Glomerular visceral epithelial cell (primary cell): Measurements from ENCODE around the gene SERINC1.
A peak's percentile ranks its signal among the peaks of the same experiment; 100 is the strongest.

Experiments used
- DNase-seq: peaks from one replicate; pipeline ENCODE4 v3.0.0-alpha.2; 2016; ENCODE audit errors: extremely low spot score

Gene SERINC1

DNA sequence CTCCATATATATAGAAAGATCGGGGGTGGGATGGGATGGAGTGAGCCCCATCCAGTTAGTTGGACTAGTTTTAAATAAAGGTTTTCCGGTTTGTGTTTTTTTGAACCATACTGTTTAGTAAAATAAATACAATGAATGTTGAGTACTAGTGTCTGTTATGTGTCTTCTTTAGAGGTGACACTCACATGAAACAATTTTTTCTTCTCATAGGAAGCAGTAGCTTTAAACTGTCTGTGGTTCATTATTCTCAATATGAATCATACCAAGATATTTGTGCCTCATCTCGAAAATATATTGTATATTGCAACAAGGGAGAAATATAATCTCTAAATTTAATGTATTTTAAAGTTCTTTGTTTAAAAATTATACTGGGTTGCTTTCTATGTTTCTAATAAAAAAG, 38.8 kb downstream of the SERINC1 start:
- DNase-seq = no peak

DNA sequence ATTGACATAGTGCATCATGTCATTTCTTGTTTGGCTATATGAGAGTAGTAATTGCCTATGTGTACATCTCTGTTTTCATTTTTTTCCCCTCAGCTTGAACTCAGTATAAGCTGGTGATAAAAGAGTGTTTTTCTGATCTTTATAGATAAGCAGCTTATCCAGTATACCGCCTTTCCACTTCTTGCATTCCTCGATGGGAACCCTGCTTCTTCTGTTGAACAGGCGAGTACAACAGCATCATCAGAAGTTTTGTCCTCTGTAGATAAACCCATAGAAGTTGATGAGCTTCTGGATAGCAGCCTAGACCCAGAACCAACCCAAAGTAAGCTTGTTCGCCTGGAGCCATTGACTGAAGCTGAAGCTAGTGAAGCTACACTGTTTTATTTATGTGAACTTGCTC, 39.8 kb downstream of the SERINC1 start:
- no peak for DNase-seq

DNA sequence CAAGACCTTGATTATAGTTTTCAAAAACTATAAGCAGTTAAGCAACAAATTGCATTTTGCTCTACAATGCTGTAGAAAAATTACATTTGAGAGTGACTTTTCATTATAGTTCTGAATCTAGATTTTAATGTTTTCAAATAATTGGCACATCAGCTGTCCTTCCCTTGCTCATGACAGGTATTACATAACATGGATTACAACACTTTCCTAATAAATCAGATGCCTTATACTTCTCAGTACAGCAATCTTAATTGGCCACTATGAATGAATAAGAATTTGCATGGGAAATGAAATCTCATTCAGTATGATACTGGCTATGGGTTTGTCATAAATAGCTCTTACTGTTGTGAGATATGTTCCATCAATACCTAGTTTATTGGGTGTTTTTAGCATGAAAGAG, 42.3 kb downstream of the SERINC1 start:
- DNase-seq = no peak

DNA sequence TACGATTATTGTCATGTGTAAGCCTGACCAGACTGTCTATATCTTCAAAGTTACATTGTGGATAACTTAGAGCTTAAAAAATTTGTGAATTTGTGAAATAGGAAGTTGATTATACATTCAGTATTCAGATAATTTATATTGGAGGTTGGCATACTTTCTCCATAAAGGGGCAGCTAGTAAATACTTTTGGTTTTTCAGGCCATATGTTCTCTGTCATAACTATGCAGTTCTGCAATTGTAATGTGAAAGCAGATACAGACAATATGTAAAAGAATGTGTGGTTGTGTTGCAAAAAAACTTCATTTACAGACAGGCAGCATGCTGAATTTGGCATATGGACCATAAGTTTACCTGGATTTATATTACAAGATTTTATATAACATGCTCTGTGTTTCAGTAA, 42.8 kb downstream of the SERINC1 start:
- DNase-seq = no peak

DNA sequence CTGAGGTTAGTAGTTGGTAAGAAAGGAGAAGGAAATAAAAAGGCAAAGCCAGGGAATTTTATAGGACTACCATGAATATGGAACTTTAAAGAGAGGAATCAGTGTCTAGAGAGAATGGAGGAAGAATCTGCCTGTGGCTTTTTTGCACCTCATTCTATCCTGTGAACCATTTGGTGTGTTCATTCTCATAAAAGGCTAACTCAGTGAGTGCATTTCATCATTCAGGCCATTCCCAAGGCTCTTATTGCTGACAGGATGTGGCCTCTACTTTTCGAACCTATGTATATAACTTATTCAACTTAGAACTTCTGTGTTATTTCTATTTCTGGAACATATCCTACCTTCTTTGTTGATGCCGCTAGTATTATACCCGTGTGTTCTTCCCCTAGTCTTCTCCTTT, 45.0 kb downstream of the SERINC1 start:
- no peak for DNase-seq

DNA sequence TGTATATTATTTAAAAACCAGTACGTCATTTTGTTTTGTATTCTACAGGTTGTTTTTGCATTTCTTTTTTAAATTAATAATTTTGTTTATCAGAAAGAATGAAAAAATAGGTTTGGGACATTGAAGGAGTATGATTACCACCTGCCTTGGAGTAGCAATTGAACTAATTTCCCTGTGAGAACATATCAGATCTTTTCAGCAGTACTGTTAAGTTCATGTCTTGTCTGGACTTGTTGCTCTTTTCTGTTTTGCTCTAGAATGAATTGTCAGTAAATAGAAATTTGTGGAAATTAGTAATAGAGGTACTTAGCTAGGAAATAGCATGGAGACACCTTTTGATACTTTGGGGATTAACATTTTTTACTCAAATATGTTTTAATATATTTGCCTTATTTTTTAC, 47.9 kb downstream of the SERINC1 start:
- no peak for DNase-seq

DNA sequence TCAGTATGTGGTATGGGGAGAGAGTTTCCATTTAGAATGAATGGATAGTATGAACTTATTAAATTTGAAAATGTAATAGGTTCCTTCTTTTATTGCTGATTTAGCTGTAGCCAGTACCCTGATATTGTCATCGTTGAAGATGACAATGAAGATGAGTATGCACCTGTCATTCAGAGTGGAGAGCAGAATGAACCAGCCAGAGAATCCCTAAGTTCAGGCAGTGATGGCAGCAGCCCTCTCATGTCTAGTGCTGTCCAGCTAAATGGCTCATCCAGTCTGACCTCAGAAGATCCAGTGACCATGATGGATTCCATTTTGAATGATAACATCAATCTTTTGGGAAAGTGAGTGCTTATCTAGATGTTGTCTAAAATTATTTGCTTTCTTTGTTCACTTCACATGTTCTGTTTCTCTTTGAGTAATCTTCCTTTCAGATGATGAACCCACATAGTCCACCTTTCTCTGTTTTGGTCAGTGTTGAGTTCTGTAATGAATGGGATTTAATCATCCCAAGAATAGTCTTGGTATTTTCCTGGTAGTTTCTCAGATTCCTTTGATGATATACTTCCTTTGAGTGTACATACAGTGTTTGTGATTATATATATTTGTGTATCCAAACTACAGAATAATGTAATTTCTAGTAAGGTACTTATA, 48.9 kb downstream of the SERINC1 start:
- no peak for DNase-seq

DNA sequence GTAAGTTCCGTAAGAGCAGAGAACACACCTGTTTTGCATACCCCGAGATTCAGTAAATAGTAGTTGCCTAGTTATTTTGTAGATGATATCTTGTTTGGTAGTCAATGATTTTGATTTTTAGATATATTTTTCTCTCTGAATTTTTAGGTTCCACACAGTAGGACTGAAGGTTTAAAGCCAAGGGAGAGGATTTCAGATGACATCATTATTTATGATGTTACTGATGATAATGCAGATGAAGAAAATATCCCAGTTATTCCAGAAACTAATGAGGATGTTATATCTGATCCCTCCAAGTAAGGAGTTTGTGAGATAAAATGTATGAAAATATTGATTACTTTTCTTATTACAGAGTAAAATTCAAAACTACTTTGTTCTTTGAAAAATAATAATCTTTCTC, 49.6 kb downstream of the SERINC1 start:
- DNase-seq = no peak

DNA sequence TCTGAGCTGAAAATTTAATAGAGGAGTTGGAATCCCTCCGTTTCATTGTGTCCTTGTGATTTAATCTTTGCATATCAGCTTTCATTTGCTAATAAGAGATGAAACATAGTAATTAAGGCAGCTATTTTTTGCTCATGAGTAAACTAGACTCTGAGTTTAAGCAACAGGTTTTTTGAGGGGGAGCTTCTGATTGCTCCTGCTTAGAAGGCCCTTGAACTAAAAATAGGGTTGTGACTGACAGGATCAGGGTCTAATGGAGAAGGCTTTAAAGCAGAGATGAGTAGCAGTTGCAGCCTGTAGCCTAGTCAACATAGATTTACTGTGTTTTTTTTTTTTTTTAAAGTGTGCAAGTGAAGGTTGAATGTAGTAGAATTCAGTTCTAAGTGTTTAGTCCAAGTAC, 54.8 kb downstream of the SERINC1 start:
- no peak for DNase-seq

DNA sequence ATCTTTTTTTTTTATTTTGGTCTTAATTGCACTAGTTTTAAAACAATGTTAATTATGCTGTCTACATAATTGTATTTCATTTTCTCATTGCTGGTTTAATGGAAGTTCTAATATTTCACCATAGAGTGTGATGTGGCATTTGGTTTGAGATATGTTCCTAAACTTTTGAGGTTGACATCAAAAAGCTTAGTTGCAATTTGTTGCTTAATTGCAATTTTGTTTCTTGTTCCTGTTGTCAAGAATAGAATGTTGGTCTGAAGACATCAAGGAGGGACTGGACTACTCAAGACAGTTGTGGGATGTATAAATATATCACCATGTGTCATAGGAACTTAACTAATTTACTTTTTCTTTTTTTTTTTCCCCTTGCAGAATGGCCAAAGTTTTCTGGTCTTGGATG, 59.6 kb downstream of the SERINC1 start:
- DNase-seq = no peak

DNA sequence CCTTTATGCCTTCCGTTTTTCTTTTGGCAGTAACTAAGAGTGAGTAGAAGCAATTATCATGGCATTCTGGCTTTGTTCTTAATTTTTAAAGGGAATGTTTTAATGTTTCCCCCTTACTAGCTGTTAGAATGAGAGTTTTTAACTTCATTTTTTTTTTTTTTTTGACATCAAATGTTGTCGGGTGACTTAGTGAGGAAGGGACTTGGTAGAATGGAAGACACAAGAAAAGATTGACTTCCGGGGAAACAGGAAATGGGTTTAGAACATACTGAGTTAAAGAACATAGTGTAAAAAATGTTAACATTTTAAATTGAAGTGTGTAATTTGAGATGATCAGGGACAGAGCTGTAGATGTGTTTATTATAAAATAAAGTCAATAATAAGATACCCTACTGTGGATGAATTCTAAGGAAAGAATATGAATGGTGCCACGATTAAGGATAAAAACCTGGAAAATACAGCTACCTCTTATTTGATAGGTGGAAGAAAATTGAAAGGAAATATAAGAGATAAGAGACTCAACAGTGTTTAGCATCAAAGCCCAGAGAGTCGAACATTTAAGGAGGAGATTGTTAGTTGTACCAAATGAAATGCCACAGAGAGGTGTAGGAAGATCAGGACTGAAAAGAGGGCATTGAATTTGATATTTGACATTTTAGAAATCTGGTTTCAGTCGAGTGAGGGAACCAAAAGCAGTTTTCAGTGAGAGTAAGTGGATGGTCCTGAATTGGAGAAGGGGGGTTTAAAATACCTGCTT, 62.7 kb downstream of the SERINC1 start:
- DNase-seq = no peak

DNA sequence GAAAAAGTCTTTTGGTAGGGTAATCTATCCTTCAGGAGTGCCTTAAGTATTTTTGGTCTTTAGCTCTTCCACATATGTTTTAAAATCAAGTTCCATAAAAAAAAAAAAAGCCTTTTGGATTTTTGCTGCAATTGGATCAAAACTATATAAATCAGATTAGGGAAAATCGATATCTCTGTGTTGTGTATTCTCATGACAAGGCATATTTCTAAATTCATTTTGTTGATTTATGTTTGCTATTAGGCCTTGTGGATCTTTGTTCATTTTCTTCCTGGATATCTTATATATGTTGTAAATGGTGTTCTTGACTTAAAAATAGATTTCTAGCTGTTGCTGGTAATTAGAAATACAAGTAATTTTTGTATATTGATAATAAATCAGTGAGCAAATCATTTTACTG, 63.4 kb downstream of the SERINC1 start:
- no peak for DNase-seq

DNA sequence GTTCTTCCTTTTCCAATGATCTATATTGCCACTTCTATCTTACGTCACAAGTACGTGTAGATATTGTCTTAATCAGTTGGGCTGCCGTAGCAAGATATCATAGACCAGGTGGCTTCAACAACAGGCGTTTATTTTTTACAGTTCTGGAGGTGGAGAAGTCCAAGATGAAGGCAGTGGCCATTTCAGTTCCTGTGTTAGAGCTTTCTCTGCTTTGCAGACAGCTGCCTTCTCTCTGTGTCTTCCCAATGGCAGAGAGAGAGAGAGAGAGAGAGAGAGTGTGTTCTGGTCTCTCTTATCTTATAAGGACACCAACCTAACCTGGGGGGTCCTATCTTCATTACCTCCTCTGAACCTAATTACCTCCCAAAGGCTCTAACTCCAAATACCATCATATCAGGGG, 63.9 kb downstream of the SERINC1 start:
- DNase-seq = no peak

DNA sequence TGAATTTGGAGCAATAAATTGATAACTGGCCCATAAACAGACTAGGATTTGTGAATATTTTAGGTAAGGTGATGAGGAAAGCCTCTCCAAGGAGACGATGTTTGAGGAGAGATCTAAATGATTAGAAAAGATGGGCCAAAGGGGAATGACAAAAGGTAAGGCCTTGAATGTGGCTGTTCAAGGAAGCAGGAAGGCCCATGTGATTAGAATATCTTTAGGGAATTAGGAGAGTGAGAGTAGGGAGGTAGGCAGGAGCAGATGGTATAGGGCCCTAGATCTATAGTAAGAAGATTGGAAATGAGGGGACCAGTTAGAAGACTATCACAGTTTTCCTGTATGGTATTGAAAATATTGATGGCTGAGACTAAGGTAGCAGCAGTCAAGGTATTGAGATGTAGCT, 65.4 kb downstream of the SERINC1 start:
- no peak for DNase-seq

DNA sequence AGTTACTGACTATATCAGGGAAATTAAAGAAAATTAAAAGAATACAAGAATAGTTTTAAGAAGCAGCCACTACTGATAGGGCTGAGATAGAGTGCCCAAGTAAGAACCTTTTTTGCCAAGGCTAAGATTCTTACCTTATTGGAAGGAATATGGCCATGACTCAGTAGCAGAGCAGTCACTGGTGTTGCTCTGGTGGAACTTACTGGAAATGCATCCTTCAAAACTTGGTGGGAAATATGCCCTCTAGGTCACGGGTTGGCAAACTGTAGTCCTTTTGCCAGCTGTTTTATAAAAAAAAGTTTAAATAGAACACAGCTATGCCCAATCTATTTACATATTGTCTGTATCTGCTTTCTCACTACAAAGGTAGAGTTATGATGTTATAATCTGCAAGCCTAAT, 66.2 kb downstream of the SERINC1 start:
- peak; percentile 2 for DNase-seq

DNA sequence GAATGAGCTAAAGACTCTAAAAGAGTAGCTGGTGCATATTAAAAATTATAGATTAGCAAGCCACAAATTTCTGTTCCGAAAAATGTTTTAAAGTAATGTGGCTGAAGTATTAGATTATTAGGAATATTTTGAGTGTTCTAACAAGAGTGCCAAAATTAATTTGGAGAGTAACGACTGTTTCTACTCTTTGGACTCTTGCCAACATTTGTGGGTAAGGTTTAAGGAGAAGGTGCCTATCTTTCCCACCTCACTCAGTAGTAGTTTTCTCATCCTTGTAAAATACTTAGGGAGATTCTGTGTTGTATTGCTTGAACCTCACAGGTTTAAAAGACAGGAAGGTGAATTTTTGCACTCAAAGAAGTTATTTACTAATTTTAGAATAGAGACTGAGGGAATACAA, 67.2 kb downstream of the SERINC1 start:
- DNase-seq = no peak

DNA sequence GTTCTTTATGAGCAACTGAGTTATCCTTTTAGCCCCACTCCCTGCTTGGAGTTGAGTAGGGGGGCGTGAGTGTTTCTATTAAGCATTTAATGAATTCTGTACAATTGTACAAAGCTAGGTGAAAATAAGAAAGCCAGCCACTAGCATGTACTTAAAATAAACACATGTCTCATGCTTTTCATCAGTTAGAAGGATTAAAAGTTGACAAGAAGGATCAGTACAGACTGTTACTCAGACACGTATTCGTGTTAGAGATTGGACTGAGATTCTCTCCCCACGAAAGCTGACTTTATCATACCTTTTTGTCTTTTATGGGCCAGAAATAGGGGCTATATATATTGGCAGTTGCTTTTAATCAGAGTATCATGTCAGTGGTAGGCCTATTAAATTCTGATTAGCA, 70.5 kb downstream of the SERINC1 start:
- DNase-seq = no peak

DNA sequence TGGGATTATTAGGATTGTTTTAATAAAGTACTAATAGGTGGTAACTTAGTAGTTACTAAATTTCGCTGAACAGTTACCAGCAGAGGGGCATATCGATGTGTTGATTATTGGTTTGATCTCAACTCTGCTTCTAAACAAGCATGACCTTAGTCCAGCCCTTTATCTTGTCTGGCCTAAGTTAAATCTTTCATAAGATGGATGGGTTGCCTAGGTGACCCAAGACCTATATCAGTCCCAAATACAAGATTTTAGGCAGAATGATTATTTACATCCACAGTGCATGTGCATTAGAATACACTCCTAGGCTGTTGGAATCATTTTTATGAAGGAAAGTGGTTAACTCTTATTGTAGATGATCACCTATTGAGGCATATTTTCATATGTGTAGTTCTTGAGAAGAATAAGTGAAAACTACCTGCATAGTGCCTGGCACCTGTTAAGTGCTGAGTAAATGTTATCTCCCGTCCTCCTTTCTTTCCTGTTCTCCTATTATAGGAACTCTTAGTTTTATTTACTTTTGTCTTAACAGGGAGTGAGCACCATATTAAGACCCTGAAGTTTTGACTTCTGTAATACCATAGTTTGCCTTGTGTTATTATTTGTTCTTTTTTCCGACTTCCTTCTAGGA, 71.0 kb downstream of the SERINC1 start:
- no peak for DNase-seq

DNA sequence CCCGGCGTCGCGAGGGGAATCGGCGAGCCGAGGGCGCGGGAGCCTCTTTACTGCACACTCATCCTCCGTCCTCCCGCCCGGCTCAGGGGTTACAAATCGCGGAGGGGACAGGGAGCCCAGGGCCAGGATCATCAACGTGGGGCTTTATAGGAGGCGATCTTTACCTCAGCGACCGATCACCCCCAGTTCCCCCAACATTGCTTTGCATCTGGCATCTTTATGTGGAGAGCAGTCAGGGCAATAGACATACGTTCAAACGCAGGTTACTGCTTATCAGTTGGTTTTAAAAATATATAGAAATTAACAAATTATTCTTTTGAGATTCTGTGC, 71.5 kb downstream of the SERINC1 start:
- DNase-seq = no peak

DNA sequence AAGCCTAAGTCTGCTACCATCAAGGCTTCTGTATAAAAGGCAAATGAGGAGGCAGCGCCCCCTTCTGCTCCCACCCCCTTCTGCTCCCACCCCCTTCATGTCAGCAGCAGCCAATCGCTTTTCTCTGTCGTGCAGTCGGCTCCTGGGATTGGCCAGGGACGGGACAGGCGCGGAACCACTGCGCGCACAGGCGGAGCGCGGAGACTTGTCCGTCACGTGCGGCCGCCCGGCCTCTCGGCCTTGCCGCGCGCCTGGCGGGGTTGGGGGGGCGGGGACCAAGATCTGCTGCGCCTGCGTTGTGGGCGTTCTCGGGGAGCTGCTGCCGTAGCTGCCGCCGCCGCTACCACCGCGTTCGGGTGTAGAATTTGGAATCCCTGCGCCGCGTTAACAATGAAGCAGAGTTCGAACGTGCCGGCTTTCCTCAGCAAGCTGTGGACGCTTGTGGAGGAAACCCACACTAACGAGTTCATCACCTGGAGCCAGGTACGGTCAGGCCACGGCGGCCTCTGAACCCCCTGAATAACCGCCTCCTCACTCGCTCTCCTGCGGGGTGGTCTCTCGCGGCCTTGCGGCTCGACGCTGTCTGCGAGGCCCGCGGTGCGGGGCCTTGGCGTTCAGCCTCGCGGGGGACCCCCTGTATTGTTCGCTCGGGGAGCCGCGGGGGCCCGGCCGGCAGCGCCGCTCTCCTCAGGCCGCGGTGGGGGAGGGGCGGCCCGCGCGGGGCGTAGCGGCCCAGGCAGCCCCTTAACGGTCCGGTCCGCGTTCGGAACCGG, 72.1 kb downstream of the SERINC1 start, which contains the start of gene HSF2:
TSS of gene HSF2 (plus strand) at position 305 of the 773 bp plus-strand sequence. CDS start at position 391, 86 bp downstream.
- DNase-seq = peak; percentile 99

DNA sequence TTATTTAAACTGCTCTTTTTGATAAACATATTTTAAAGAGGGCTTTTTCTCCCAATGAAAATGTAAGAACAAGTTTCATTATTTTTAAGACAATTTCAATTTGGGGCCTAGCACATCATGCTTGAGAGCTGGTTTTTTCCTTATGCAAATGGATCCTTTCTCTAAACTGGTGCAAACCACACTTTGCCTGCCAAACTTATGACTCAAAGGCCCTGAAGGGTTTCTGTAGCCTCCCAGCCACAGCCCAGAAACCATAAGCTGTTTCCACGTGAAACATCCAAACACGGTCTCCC, 72.6 kb downstream of the SERINC1 start:
- DNase-seq = no peak

DNA sequence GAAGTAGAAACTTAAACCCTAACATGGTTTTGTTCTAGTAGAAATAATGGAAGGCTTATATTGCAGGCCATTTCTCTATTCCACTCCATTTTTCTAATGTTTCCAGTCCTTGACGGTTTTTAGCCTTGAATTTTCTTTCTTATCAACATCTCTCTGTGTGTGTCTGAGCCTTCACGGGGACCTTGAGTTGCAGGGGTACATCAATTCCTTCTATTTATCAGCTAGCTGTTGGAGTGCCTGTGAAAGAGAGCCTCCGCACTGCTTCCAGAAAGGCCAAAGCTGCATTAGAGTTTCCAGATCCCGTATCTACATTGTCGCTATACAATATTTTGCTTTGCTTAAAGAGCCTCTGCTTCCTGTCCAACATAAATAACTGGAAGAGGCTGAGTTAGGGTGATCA, 77.6 kb downstream of the SERINC1 start:
- DNase-seq = no peak
